Measurements from ENCODE around the gene CNTN1.

DNA sequence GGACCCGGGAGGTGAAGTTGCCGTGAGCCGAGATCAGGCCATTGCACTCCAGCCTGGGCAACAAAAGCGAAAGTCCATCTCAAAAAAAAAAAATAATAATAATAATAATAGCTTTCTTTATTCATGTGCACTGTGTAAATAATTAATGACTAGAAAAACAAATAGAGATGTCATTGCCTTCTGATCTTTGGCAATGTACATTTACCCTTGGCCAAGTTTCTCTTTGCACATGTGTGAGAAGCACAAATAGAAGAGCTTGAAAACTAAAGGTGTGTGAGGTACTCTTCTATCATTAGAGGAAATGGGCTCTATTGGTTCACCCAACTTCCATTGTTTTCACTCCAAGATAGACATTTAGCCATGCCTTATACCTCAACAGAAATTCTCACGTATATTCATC lies 325.8 kb downstream of the CNTN1 start:
- TF ChIP-seq, protein P1, sequence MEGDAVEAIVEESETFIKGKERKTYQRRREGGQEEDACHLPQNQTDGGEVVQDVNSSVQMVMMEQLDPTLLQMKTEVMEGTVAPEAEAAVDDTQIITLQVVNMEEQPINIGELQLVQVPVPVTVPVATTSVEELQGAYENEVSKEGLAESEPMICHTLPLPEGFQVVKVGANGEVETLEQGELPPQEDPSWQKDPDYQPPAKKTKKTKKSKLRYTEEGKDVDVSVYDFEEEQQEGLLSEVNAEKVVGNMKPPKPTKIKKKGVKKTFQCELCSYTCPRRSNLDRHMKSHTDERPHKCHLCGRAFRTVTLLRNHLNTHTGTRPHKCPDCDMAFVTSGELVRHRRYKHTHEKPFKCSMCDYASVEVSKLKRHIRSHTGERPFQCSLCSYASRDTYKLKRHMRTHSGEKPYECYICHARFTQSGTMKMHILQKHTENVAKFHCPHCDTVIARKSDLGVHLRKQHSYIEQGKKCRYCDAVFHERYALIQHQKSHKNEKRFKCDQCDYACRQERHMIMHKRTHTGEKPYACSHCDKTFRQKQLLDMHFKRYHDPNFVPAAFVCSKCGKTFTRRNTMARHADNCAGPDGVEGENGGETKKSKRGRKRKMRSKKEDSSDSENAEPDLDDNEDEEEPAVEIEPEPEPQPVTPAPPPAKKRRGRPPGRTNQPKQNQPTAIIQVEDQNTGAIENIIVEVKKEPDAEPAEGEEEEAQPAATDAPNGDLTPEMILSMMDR (IDR thresholded peaks at IDR 0.05; ENCODE audit: poor library complexity) = no peak
- TF ChIP-seq EZH2phosphoT487 (IDR thresholded peaks at IDR 0.05; ENCODE audit: low read depth, severe bottlenecking, unreplicated experiment) (no peak), EZH2 (IDR thresholded peaks at IDR 0.05; ENCODE audit: borderline replicate concordance) (no peak)

All from hepatocyte (in vitro differentiated cells).